ENCODE results near the gene AKAP8L.
"Not testable (repeated sequence)": the region's sequence is repeated elsewhere in the genome, so short reads cannot be mapped to it uniquely, and the experiment has no call there.

The AKAP8L gene

GRCh38 chr19:15337202-15337601, 81.6 kb downstream of the AKAP8L start:
- ChIA-PET CTCF (interaction anchor here (0.9 to 2.5 kb wide), 6 partner anchors 9 to 160 kb away, joined by 3 to 9 read pairs (median 4); no protein-coding TSS in a partner anchor), POLR2A (interaction anchor here (0.5 to 0.6 kb wide), 2 partner anchors 25 to 101 kb away, joined by 3 read pairs; no protein-coding TSS in a partner anchor)
- no peak for DNase-seq (ENCODE audit: low read depth, low spot score)

GRCh38 chr19:15335992-15336391, 82.8 kb downstream of the AKAP8L start:
- DNase-seq (ENCODE audit: low read depth, low spot score); POLR2A ChIA-PET; H3K4me3 ChIP-seq (ENCODE audit: low read depth, low read length): not testable (repeated sequence)
- CTCF ChIA-PET = interaction anchor here (0.8 to 1.0 kb wide), 2 partner anchors 35 to 75 kb away, joined by 3 read pairs; no protein-coding TSS in a partner anchor

More at GRCh38 chr19:15337202-15337601, 81.6 kb downstream of the AKAP8L start:
- H3K4me3 ChIP-seq (ENCODE audit: low read depth, low read length) = no peak overlapping the region
- no peak for TF ChIP-seq CTCF (IDR thresholded peaks at IDR 0.05; ENCODE audit: insufficient read depth, low read length, missing control alignments)

GRCh38 chr19:15332311-15332996, 86.3 kb downstream of the AKAP8L start, which contains the start of gene BRD4:
TSS of gene BRD4 (minus strand) at chr19:15332539. CDS start at chr19:15273099, 59,440 bp downstream.
- H3K4me3 ChIP-seq (ENCODE audit: low read depth, low read length) = peak within 1 kb of the TSS; percentile 92
- ChIA-PET CTCF (interaction anchor here (1.6 kb wide), 1 partner anchor 240 kb away, joined by 4 read pairs; no protein-coding TSS in a partner anchor), POLR2A (interaction anchor here (0.7 to 1.6 kb wide), 4 partner anchors 32 to 81 kb away, joined by 3 read pairs; no protein-coding TSS in a partner anchor)
- TF ChIP-seq CTCF (IDR thresholded peaks at IDR 0.05; ENCODE audit: insufficient read depth, low read length, missing control alignments) = no peak
- DNase-seq (ENCODE audit: low read depth, low spot score) = no peak

GRCh38 chr19:15331419-15332310, 87.1 kb downstream of the AKAP8L start:
- TF ChIP-seq CTCF (IDR thresholded peaks at IDR 0.05; ENCODE audit: insufficient read depth, low read length, missing control alignments) = no peak

GRCh38 chr19:15330801-15331418, 87.9 kb downstream of the AKAP8L start:
- DNase-seq (ENCODE audit: low read depth, low spot score) = peak; percentile 52
- CTCF ChIA-PET = no interaction called here
- POLR2A ChIA-PET = interaction anchor here (0.6 kb wide), 1 partner anchor 162 kb away, joined by 3 read pairs; no protein-coding TSS in a partner anchor
- peak overlapping the region; percentile 92 for H3K4me3 ChIP-seq (ENCODE audit: low read depth, low read length)
- TF ChIP-seq CTCF (IDR thresholded peaks at IDR 0.05; ENCODE audit: insufficient read depth, low read length, missing control alignments) = no peak

More at GRCh38 chr19:15331419-15332310, 87.1 kb downstream of the AKAP8L start:
- POLR2A ChIA-PET = interaction anchor here (0.6 to 1.0 kb wide), 4 partner anchors 44 to 162 kb away, joined by 3 read pairs; no protein-coding TSS in a partner anchor
- DNase-seq (ENCODE audit: low read depth, low spot score) = no peak
- CTCF ChIA-PET = no interaction called here
- H3K4me3 ChIP-seq (ENCODE audit: low read depth, low read length) = peak overlapping the region; percentile 92

Data from AG04449 (cell line).